NCI-H2227 treated with DMSO at 0.1 percent for 48 hours (cell line): ENCODE measurements around the gene TUB.
A peak's percentile ranks its signal among the peaks of the same experiment; 100 is the strongest.

Source experiments
- DNase-seq: peaks from one replicate; lab custom pipeline; 2025; lab: John Stamatoyannopoulos, UW

Gene TUB

DNA sequence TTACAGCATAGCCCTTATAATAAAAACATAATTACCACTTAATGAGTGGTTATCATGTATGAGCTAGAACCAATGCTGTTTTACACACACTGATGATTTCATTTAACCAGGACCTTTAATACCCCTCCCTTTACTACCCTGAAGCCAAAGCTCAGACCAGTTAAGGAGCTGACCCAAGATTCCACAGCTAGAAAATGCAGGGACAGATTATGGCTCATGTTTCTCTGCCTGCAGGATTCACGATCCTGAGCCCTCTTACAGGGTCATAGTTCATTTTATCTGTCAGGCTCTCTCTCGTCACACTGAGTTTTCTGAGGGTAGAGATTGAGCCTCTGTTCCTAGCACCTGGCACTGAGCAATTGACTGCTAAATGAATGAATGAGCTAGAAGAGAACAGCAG lies 27.4 kb downstream of the TUB start:
- DNase-seq: no peak

DNA sequence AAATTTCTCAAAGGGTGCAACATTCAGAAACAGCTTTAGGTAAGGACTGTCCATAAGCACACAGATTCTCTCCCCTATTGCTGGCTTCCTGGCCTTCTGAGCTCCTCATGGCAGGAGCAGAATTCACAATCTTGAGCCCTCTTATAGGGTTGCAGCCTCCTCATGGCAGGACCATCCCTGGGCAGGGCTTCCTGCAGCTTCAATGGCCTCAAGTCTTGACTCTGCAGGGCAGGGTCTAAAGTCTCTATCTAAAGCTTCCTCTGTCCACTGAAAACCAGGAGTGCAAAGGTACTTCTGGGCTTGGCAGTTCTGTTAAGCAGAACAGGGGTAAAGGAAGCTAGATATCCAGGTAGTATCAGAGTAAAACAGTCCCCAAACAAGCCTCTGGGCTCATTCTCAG lies 28.7 kb downstream of the TUB start:
- no peak for DNase-seq

DNA sequence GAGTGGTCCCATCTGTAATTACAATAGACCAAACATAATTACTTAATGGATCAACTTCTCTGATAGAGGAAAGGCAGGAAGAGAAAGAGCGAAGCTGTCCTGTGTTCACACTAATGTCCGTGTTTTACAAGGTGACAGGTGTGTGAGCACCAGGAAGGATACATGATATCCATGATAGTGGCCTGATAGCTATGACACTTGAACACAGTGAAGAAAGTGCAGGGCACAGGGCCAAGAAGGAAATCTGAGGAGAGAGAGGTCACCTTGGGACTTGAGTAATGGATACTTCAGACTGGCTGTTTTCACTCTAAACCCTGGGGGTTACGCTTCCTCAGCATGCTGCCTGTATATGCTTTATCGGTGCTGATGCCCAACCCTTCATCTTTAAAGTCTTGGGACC lies 29.4 kb downstream of the TUB start:
- no peak for DNase-seq

DNA sequence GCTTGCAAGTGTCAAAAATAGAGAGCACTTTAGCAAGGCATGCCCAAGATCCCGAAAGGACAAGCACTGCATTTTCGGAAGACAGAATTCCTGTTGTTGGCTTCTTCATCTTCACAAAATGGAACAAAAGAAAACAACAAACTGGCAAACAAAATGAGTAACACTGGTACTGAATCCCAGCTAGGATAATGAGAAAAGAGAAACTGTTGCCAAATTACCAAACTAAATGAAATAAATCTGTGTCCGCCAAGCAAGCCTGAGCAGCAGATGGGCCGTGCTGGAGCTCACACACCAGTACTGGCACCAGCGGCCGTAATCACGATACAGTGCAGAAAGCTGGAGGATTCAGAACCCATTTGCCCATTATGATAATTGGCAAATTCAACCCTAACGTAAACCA lies 30.6 kb downstream of the TUB start:
- DNase-seq: no peak

DNA sequence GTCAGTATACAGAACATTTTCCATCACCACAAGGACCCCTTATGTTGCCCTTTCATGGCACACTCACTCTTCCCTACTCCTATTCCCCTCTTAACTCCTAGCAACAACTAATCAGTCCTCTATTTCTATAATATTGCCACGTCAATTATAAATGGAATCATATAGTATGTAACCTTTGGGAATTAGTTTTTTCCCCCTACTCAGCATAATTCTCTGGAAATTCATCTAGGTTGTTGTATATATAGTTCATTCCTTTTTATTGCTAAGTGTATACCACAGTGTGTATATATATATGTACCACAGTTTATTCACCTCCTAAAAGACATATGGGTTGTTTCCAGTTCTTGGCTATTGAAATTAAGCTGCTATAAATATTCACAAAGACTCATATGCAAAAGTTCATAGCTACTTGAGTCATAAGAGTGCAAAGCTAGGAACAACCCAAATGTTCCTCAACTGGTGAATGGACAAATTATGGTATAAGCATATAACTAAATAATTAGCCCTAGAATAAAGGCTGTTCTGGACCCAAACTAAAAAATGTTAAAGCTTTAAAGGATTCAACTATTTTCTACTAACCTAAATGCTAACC lies 41.3 kb downstream of the TUB start:
- no peak for DNase-seq

DNA sequence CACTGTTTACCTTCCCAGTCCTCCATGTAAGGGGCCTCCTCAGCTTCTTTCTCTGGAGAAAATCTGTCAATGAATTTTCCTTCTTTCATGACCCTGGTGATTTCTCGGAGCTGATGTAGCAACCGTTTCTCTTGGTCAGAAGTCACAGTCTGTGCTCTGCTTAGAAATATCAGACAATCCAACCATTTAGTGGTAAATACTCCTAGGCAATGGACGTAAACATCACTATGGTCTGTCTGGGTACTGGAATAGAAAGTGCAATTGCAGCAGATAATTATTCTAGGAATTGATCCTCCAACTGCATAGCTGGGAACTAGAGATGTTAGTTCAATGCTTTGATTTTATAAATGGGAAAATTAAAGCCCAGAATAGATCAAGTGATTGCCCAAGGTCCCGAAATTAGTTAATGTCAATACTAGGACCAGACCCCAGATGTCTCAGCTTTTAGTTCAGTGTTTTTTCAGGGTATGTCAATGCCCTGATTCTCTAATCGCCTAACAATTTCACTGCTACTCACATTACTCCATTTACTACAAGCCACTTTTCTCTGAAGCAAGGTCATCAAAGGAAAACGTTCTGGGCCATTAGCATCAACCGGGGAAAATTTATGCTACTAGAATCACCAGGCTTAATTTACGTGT lies 45.8 kb downstream of the TUB start:
- DNase-seq: peak; percentile 46

DNA sequence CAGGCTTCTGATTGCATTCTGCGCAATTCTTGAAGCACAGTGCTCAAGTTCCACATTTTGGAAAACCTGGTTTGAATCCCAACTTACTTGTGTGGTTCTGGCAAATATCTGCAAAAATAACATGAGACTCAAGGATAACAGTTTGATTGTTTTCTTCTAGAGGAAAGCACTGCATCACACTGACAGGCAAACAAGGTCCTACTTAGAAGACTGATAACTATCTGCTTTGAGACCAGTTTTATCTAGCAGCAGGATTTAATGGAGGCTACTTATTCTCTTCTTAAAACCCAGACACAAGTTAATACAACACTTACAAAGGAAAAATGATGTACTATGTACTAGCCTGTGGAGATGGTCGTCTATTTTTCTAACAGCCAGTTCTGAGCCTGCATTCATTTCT lies 46.4 kb downstream of the TUB start:
- DNase-seq: peak; percentile 32

DNA sequence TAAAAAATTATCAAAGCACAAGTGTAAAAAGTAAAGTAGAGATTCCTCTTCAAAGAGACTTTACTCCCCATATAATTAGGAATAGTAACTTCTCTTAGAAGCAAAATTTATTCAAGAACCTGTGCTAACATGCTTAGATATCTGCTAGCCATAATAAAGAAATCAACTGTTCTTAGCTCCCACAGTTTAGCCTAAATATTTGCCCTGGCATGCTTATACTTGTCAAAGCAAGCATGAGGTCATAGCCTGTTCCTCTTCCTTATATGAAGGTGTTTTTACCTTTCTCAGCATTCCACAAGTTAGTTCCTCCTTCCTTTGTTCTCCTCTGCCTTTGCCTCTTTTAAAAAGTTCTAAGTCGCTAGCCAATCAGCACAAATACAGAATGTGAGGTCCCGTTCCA lies 57.5 kb downstream of the TUB start:
- no peak for DNase-seq

DNA sequence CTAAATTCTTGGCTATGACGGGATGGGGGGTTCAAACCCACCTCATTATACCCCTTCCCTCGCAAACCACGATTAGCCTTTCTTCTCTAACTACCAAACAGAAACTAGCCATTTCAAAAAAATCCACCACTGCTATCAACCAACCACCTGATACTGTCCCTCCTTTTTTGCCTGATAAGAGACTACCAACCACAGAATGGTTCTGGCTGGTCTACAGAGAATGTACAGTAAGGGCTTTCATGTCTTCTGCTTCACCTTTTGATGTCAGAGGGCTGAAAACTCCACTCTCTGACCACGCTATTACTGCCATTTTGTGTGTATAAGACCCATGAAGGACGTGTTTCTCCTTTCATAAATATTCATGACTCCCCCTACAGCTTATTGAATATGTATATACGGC lies 68.7 kb downstream of the TUB start:
- DNase-seq: no peak
